ENCODE data around the gene PODNL1. TPM values are rescaled to one million over a fixed set of nuclear protein-coding genes. Genes with fewer than 3 reads are reported as not detected.

The PODNL1 gene
- total and polyA plus RNA-seq, 2 of the 8 experiments (the other 6 are each of a cell fraction or from before 2014, with no cell fraction given): 1.0 to 1.5 TPM

- Histone ChIP-seq H3K4me2 (ENCODE audit: insufficient read depth in 1 of 2, low read depth in 2 of 2, low read length in 2 of 2) (no peak overlapping the region), H4K5ac (ENCODE audit: insufficient read length, low read depth, low read length) (no peak overlapping the region), H3K14ac (ENCODE audit: insufficient read length) (no peak overlapping the region), H4K8ac (ENCODE audit: extremely low read depth, insufficient read depth, low read length) (no peak overlapping the region), H3K56ac (replicated peaks; ENCODE audit: insufficient read length, low read depth, low read length) (no peak overlapping the region), H3K79me1 (ENCODE audit: low read depth, low read length) (peaks cover 13% of the 10 kb centered on the region), H3K36me3 (ENCODE audit: control insufficient read depth in 2 of 4, insufficient read depth in 4 of 4, low read length in 3 of 4) (peaks cover 20 to 45% (median 44%) of the 10 kb centered on the region in 4 experiments), H2BK15ac (ENCODE audit: low read length) (no peak overlapping the region), H2AFZ (ENCODE audit: low read length) (no peak overlapping the region), H3K4ac (replicated peaks; ENCODE audit: insufficient read length, low read depth, low read length) (no peak overlapping the region), H3K27me3 (replicated peaks in 1 of 4; ENCODE audit: control insufficient read depth in 3 of 4, extremely low read depth in 1 of 4, insufficient read depth in 3 of 4, low read length in 3 of 4) (no peaks in the 10 kb centered on the region), H3K18ac (ENCODE audit: extremely low read depth, low read length) (no peak overlapping the region), H2AK5ac (ENCODE audit: low read depth, low read length) (no peak overlapping the region), H2BK120ac (replicated peaks; ENCODE audit: low read depth, low read length) (no peak overlapping the region), H3K4me3 (ENCODE audit: extremely low read depth in 1 of 4, insufficient read depth in 2 of 4, low read depth in 3 of 4, low read length in 4 of 4) (no peak overlapping the region), H2BK20ac (ENCODE audit: low read length) (no peak overlapping the region), H2BK12ac (ENCODE audit: low read depth, low read length) (no peak overlapping the region), H3K9me3 (ENCODE audit: insufficient read depth in 2 of 2, low read depth in 1 of 2, low read length in 1 of 2) (no peaks in the 10 kb centered on the region), H3K4me1 (replicated peaks in 1 of 4; ENCODE audit: control insufficient read depth in 3 of 4, insufficient read depth in 4 of 4, low read length in 3 of 4) (peaks cover 0 to 7% (median 3%) of the 10 kb centered on the region in 4 experiments; a peak in 6 of 7 replicates), H4K91ac (replicated peaks; ENCODE audit: insufficient read length, low read length) (no peak overlapping the region), H3K23me2 (ENCODE audit: low read depth, low read length) (peaks cover 9% of the 10 kb centered on the region), H4K20me1 (replicated peaks in 1 of 2; ENCODE audit: control insufficient read depth in 1 of 2, insufficient read depth in 2 of 2, low read length in 2 of 2) (peaks cover 0 to 16% of the 10 kb centered on the region in 2 experiments), H3K79me2 (ENCODE audit: control insufficient read depth in 1 of 2, insufficient read depth in 2 of 2, low read length in 2 of 2) (peaks cover 0 to 19% of the 10 kb centered on the region in 2 experiments; a peak in 3 of 4 replicates), H3K27ac (ENCODE audit: low read depth, low read length) (no peak overlapping the region), H3K23ac (ENCODE audit: insufficient read length) (no peak overlapping the region), H2BK5ac (ENCODE audit: low read depth, low read length) (no peak overlapping the region), H3K9ac (replicated peaks in 1 of 4; ENCODE audit: extremely low read depth in 1 of 4, low read depth in 3 of 4, low read length in 3 of 4) (no peak overlapping the region; a peak in 1 of 7 replicates)
- no peak for TF ChIP-seq SP1 (IDR thresholded peaks at IDR 0.05; ENCODE audit: low read depth, low read length)
- 0 out of 2 replicates have a peak, but pooled peaks have one; percentile 21 for TF ChIP-seq POLR2AphosphoS5 (IDR thresholded peaks at IDR 0.05; ENCODE audit: low read depth, low read length)
- WGBS, 2 experiments (ENCODE audit: extremely low coverage in 1 of 2, insufficient coverage in 1 of 2, insufficient read length in 1 of 2, insufficient replicate concordance in 2 of 2, low coverage in 1 of 2, low lambda C conversion rate in 2 of 2, missing lambda C conversion rate in 1 of 2): 93% methylated on average over 12 of the region's 16 CpGs; no CpG with 5 or more reads in 1 of the 2 experiments
- no peak for DNase-seq (ENCODE audit: low read depth in 1 of 2, low spot score in 2 of 2)
- ChIA-PET CTCF (ENCODE audit: partially characterized antibody) (interaction anchor here (0.6 to 7.8 kb wide), 9 partner anchors 19 to 117 kb away, joined by 3 to 77 read pairs (median 3); partner anchors contain the start of genes BRME1 and CC2D1A), POLR2A (ENCODE audit: partially characterized antibody) (interaction anchor here (0.5 to 2.3 kb wide), 6 partner anchors 18 to 208 kb away, joined by 3 to 7 read pairs (median 3); no protein-coding TSS in a partner anchor)
- no peak for FAIRE-seq
Observed at GRCh38 chr19:13956365-13956744, 18.1 kb upstream of the PODNL1 start.

Measured in H1 (cell line).